GM21381 (cell line): Measurements from ENCODE around the gene VPS8.

ENCODE experiments used
- ATAC-seq: cut with Tn5 transposase; IDR thresholded peaks from one replicate; pipeline ENCODE4 v1.9.1; 2021; ENCODE audit warnings: mild to moderate bottlenecking, moderate library complexity; ENCODE audit not compliant: unreplicated experiment

The VPS8 gene

DNA sequence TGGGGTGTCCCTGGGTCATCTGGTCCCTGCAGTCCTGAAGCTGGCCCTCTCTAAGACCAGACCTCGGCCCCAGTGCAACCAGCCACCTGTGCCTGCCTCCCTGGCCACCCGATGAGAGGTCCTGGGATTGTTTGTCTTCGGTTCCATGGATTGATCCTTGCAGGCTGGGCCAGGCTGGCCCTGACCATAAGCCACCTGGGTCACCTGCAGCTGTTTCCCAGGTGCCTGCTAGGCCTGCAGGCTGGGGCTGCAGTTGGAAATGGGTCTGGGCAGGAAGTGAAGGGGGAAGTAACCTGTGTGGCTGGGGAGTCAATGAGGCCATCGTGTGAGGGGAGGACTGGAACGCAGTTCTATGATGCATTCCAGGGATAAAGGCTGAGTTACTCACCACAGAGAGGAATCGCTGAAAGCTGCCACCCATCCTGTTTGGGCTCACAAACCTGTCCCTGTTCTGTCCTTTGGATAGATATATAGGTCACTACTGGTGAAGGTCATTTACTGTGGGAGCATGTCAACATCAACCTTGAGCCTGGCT is 30.9 kb upstream of the VPS8 start:
- ATAC-seq, result no peak

DNA sequence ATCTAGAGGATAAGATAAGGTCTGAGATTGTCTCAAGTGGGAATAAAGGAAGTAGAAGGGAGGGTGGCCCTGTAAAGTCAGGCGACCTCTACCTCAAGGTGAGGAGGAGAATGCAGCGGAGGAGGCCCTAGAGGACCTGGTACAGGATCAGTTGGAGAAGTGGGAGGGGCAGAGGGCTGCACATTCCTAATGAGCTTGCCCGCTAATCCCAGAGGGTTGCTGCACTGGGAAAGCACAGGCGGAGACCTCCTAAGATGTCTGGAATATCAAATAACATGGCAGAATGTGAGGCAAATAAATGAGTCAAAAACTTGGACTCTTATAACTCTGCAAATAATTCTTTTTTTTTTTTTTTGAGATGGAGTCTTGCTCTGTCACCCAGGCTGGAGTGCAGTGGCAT is 30.2 kb upstream of the VPS8 start:
- no peak for ATAC-seq

GRCh38 chr3:184783319-184783718 is 28.6 kb upstream of the VPS8 start:
- no peak for ATAC-seq

- no peak for ATAC-seq
These were observed 27.1 kb upstream of the VPS8 start for GRCh38 chr3:184784731-184785500.

- ATAC-seq, result no peak
These were observed 26.1 kb upstream of the VPS8 start for GRCh38 chr3:184785890-184786279.

DNA sequence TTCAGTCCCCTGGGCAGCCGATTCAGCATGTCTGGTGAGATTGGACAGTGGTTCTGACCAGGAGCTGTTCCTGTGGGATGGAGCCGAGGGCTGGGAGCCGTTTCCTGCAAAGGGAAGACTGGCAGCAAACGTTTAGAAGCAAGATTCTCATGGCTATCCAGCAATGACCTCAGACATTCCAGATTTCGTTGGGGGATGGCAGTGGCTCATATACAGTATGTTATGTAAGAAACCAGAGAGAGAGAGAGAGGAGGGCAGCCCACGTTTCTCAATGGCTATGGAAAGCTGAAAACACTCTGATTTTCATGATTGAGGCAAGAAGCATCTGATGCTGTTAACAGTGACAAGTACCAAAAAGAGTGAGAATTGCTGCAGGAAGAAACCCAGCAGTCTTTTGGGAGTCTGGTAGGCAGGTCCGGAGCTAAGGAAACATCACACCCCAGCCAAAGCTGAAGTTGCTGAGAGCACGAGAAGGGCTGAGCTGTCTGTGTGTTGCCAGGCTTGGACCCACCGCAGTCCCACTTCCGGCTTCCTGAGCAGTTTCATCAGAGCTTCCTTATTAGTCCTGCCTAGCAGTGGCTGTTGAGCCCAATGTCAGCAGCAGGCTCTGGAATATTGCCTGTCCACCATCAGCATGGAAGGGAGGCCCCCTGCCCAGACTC is 25.6 kb upstream of the VPS8 start:
- no peak for ATAC-seq

GRCh38 chr3:184788751-184789150 is 23.2 kb upstream of the VPS8 start:
- ATAC-seq, result no peak

DNA sequence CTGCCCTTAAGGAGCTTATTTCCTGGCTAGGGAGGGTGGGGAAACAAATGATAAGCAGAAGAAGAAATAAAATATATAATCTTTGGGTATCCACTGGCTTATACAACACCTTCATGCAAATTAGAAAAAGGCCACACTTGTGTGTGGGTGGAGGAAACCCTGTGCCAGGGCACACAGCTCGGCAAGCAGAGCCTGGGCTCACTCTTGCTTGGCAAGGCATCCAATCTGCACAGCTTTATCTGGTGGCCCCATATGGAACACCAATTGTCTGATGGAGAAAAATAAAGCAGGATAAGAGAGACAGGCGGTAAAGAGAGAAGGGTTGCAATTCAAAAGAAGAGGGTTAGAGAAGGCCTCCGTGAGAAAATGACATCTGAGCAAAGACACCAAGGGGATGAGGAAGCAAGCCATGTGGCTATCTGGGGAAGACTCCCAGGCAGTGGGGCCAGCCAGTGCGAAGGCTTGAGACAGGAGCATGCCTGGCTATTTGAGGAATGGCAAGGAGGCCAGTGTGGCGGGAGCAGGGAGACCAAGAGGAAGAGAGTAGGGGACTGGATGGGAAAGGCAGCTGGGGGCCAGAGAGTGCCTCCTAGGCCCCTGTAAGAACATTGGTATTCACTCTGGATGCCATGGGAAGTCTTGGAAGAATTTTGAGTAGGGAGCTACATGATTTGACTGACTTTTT is 22.5 kb upstream of the VPS8 start:
- ATAC-seq, result no peak

- no peak for ATAC-seq
These were observed 20.8 kb upstream of the VPS8 start for GRCh38 chr3:184791171-184791570.

GRCh38 chr3:184795522-184796190 is 16.3 kb upstream of the VPS8 start:
- no peak for ATAC-seq

- no peak for ATAC-seq
These were observed 15.4 kb upstream of the VPS8 start for GRCh38 chr3:184796551-184796950.

- ATAC-seq, result no peak
These were observed 15.0 kb upstream of the VPS8 start for GRCh38 chr3:184796954-184797353.

- no peak for ATAC-seq
These were observed 13.8 kb upstream of the VPS8 start for GRCh38 chr3:184798120-184798519.

- no peak for ATAC-seq
These were observed 11.5 kb upstream of the VPS8 start for GRCh38 chr3:184800349-184800930.

DNA sequence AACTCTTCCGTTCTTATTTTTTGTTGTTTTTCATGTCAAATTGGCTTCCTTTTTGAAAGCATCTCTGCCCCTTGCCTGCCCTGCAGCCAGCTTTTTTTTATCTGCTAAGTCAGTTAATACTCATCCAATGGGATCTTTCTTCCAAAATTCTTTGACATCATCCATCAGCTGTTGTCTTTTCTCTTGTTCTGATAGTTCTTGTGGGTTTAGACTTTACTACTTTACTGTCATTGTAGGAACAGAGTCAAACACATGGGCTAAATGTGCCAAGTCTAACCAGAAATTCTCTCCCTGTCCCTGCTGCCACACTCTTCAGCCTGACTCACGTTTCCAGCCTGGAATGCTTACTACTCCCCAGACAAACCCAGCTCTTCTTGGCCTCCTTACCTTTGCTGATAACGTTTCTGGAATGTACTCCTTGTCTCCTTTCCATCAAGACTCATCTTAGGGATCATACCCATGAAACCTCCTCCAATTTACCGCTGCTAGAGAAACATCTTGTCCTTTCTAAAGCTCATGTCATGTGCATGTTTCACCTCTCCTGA is 10.7 kb upstream of the VPS8 start:
- no peak for ATAC-seq

DNA sequence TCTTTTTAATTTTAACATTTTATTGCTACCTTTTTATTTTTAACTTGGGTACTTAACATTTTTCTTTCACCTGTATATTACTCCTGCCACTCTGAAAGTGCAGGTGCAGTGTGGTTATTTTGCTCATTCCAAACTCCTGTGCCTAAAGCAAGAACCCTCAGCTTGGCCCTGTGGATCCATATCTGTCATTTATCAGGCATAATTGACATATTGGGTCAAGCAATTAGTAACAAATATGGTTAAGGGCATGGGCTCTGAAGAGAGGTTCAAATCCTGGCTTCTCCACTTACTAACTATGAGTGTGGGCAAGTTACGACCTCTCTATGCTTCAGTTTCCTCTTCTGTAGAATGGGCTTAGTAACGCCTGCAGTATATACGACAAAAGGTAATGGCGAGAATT is 9.8 kb upstream of the VPS8 start:
- no peak for ATAC-seq

GRCh38 chr3:184804801-184805200 is 7.2 kb upstream of the VPS8 start:
- ATAC-seq, result no peak

- ATAC-seq, result no peak
These were observed 6.5 kb upstream of the VPS8 start for GRCh38 chr3:184805351-184806038.

DNA sequence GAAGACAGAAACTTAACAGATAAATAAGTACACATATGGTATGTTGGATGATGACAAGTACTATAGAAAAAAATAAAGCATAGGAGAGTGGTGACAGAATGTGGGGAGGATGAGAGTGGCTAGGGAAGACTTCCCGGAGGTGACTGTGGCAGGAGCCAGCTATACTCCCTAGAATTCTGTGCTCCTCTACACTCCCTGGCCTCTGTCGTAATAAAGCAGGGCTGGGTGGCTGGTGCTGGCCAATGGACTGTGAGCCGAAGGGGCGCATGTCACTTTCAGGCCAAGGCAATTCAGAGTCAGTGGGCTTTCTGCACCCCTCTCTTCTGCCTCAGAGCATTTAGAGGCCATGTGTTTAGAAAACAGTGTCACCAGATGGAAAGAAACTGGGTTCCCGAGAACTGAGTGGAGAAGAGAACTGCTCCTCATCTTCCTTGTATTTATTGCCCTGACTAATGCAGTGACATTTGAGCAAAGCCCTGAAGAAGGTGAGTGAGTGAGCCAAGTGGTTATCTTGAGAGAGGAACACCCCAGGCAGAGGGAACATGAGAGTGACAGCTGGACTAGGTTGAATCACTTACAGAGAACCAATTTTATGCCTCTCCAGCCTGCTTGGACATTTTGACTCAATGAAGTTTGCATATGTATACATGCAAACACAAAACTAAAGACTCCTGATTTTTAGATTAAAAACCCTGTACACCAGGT is 5.2 kb upstream of the VPS8 start:
- no peak for ATAC-seq
